Chondrocyte (in vitro differentiated cells): ENCODE measurements around the gene APBB3. TPM values are rescaled to one million over a fixed set of nuclear protein-coding genes. Genes with fewer than 3 reads are reported as not detected.

ENCODE experiments used
- DNase-seq: peaks from one replicate; pipeline ENCODE4 v3.0.0; 2021; ENCODE audit warnings: mixed read lengths, low spot score
- H3K27ac Mint-ChIP-seq: one replicate; pipeline ENCODE4 v1.8.0; 2021; ENCODE audit warnings: mild to moderate bottlenecking, moderate library complexity, mixed read lengths; ENCODE audit not compliant: unreplicated experiment
- H3K27me3 Mint-ChIP-seq: 2 replicates; pipeline ENCODE4 v1.8.0; 2021; ENCODE audit warnings: low read depth, mixed read lengths
- H3K36me3 Mint-ChIP-seq: 2 replicates; pipeline ENCODE4 v1.8.0; 2021; ENCODE audit warnings: low read depth, mixed read lengths
- H3K4me1 Mint-ChIP-seq: 2 replicates; pipeline ENCODE4 v1.8.0; 2021; ENCODE audit warnings: low read depth, mild to moderate bottlenecking, mixed read lengths
- H3K4me3 Mint-ChIP-seq: one replicate; pipeline ENCODE4 v1.8.0; 2021; ENCODE audit warnings: mild to moderate bottlenecking, moderate library complexity, mixed read lengths; ENCODE audit not compliant: unreplicated experiment
- H3K9me3 Mint-ChIP-seq: 2 replicates; pipeline ENCODE4 v1.8.0; 2021; ENCODE audit warnings: low read depth, mixed read lengths
- CTCF ChIP-seq: fragments of 200-600 bp; sonication (generic); IDR thresholded peaks from 2 replicates; pipeline ENCODE4 v1.5.0; 2021; ENCODE audit warnings: antibody characterized with exemption, mild to moderate bottlenecking, moderate library complexity
- total RNA-seq: library from RNA; stranded (reverse); gene quantifications from 3 replicates; pipeline ENCODE4 v1.2.1, GENCODE V29; 2021

Gene APBB3
- total RNA-seq, 1 donor from 2014 or later: 42.3 TPM

GRCh38 chr5:140556438-140556837 lies 8.0 kb downstream of the APBB3 start:
- peak overlapping the region; percentile 74 for H3K4me3 Mint-ChIP-seq
- no peak for DNase-seq
- no peaks in the 10 kb centered on the region for H3K9me3 Mint-ChIP-seq
- H3K27me3 Mint-ChIP-seq: no peaks in the 10 kb centered on the region
- peak overlapping the region; percentile 99 for H3K27ac Mint-ChIP-seq
- TF ChIP-seq CTCF: no peak
- H3K36me3 Mint-ChIP-seq: peaks cover 13% of the 10 kb centered on the region
- H3K4me1 Mint-ChIP-seq: peaks cover 52% of the 10 kb centered on the region

- Mint-ChIP-seq H3K9me3 (no peaks in the 10 kb centered on the region), H3K4me3 (peak overlapping the region; percentile 74), H3K4me1 (peaks cover 48% of the 10 kb centered on the region), H3K27ac (peak overlapping the region; percentile 99), H3K27me3 (no peaks in the 10 kb centered on the region), H3K36me3 (peaks cover 15% of the 10 kb centered on the region)
- no peak for DNase-seq
- no peak for TF ChIP-seq CTCF
These were observed 8.6 kb downstream of the APBB3 start for GRCh38 chr5:140555747-140556312.

- Mint-ChIP-seq H3K4me3 (no peak overlapping the region), H3K4me1 (peaks cover 57% of the 10 kb centered on the region), H3K27ac (peak overlapping the region; percentile 99), H3K27me3 (no peaks in the 10 kb centered on the region), H3K9me3 (no peaks in the 10 kb centered on the region), H3K36me3 (peaks cover 16% of the 10 kb centered on the region)
- no peak for TF ChIP-seq CTCF
- no peak for DNase-seq
These were observed 9.9 kb downstream of the APBB3 start for GRCh38 chr5:140554454-140554853.

GRCh38 chr5:140553657-140554056 lies 10.7 kb downstream of the APBB3 start:
- no peak for DNase-seq
- no peak for TF ChIP-seq CTCF
- H3K4me1 Mint-ChIP-seq: peaks cover 64% of the 10 kb centered on the region
- peak overlapping the region; percentile 99 for H3K27ac Mint-ChIP-seq
- H3K4me3 Mint-ChIP-seq: no peak overlapping the region
- H3K9me3 Mint-ChIP-seq: no peaks in the 10 kb centered on the region
- no peaks in the 10 kb centered on the region for H3K27me3 Mint-ChIP-seq
- H3K36me3 Mint-ChIP-seq: peaks cover 16% of the 10 kb centered on the region

- Mint-ChIP-seq H3K4me1 (peaks cover 71% of the 10 kb centered on the region), H3K4me3 (no peak overlapping the region), H3K27me3 (no peaks in the 10 kb centered on the region), H3K27ac (no peak overlapping the region), H3K36me3 (peaks cover 16% of the 10 kb centered on the region), H3K9me3 (no peaks in the 10 kb centered on the region)
- TF ChIP-seq CTCF: no peak
- DNase-seq: no peak
These were observed 12.5 kb downstream of the APBB3 start for GRCh38 chr5:140551872-140552271.
